Measurements from ENCODE around the gene DIP2A.

DIP2A gene

DNA sequence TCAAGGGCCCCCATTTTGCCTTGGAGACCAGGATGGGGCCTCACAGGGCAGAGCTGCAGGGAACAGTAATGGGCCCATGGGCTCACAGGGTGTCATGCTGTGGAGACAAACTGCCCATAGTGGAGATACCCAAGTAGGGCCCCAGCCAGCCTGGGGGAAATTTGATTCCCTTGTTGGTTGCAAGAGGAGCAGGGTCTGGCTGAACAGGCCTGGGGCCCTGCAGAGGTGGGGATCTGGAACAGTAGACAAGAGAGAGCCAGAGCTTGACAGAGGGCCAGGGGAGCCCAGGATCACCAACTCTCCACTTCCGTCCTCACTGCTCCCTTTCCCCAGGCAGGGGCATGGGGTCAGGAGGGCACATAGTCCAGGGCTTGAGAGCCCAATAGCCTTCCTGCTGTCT, 137.5 kb downstream of the DIP2A start:
- Histone ChIP-seq H3K27me3 (replicated peaks; ENCODE audit: insufficient read depth, low read length) (peaks cover 17% of the 10 kb centered on the region), H3F3A (ENCODE audit: insufficient read depth, low read length) (no peaks in the 10 kb centered on the region), H3K9me3 (replicated peaks; ENCODE audit: insufficient read depth, low read length) (no peaks in the 10 kb centered on the region), H3K4me3 (ENCODE audit: low read length) (no peak overlapping the region), H3K9me2 (replicated peaks; ENCODE audit: insufficient read depth, low read length) (no peaks in the 10 kb centered on the region), H4K20me1 (ENCODE audit: insufficient read depth, low read length) (no peaks in the 10 kb centered on the region), H3K4me2 (ENCODE audit: low read depth, low read length) (no peak overlapping the region), H2AFZ (ENCODE audit: low read length) (no peak overlapping the region), H3K9ac (ENCODE audit: low read length) (no peak overlapping the region), H3K36me3 (replicated peaks; ENCODE audit: insufficient read depth, low read length) (no peaks in the 10 kb centered on the region), H3K4me1 (ENCODE audit: low read length) (no peaks in the 10 kb centered on the region), H3K27ac (ENCODE audit: low read length) (no peak overlapping the region), H3K79me2 (ENCODE audit: low read length) (no peaks in the 10 kb centered on the region)
- DNase-seq: no peak
- TF ChIP-seq EZH2 (optimal IDR thresholded peaks at IDR 0.05; ENCODE audit: low read depth, low read length): no peak
- no peak for TF ChIP-seq EZH2phosphoT487 (IDR thresholded peaks at IDR 0.05; ENCODE audit: low read length)
- no peak for TF ChIP-seq CTCF (IDR thresholded peaks at IDR 0.05; ENCODE audit: low read length)

DNA sequence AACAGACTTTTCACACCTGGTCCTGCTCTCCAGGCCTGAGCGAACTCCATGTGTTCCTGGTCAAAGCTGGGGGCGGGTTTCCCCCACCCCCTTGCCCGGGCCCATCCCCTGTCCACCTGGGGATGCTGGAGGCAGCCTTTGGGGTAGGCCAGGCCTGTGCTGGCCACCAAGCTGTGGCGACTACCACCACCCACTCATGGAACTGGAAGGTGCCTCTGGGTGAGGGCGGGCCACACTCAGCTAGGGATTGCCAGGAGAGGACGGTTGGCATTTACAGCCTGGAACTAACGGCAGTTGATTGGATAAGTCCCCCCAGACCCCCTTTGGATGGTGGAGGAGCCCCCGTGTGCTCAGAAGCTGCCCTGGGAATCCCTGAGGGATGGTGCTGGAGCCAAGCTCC, 138.3 kb downstream of the DIP2A start:
- Histone ChIP-seq H3K79me2 (ENCODE audit: low read length) (no peaks in the 10 kb centered on the region), H4K20me1 (ENCODE audit: insufficient read depth, low read length) (no peaks in the 10 kb centered on the region), H3K4me3 (ENCODE audit: low read length) (no peak overlapping the region), H3K9me2 (replicated peaks; ENCODE audit: insufficient read depth, low read length) (no peaks in the 10 kb centered on the region), H3K9me3 (replicated peaks; ENCODE audit: insufficient read depth, low read length) (no peaks in the 10 kb centered on the region), H2AFZ (ENCODE audit: low read length) (no peak overlapping the region), H3K27ac (ENCODE audit: low read length) (no peak overlapping the region), H3K36me3 (replicated peaks; ENCODE audit: insufficient read depth, low read length) (no peaks in the 10 kb centered on the region), H3K4me1 (ENCODE audit: low read length) (no peaks in the 10 kb centered on the region), H3K27me3 (replicated peaks; ENCODE audit: insufficient read depth, low read length) (peaks cover 17% of the 10 kb centered on the region), H3K4me2 (ENCODE audit: low read depth, low read length) (no peak overlapping the region), H3F3A (ENCODE audit: insufficient read depth, low read length) (no peaks in the 10 kb centered on the region), H3K9ac (ENCODE audit: low read length) (no peak overlapping the region)
- TF ChIP-seq EZH2phosphoT487 (IDR thresholded peaks at IDR 0.05; ENCODE audit: low read length) (no peak), EZH2 (optimal IDR thresholded peaks at IDR 0.05; ENCODE audit: low read depth, low read length) (no peak), CTCF (IDR thresholded peaks at IDR 0.05; ENCODE audit: low read length) (no peak)
- no peak for DNase-seq

DNA sequence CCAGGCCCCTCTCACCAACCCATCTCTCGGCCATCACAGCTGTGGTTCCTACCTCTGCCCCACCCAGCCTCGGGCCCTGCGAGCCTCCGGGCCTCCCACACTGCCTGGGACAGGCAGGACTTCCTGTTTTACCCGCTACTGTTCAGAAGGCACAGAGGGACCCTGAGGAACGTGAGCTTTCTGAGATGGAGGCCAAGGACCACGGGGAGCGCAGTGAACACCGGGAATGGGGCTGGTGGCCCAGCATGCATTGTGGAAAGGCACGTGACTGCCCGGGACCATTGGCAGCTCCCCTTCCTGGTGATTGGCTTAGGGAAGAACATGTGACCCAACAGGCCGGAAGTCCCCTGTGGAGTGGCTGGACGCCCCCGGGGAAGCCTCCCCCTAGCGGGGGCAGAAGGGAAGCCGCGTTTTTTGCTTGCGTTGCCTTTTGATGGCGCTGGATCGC, 139.2 kb downstream of the DIP2A start:
- H2AFZ ChIP-seq (ENCODE audit: low read length): no peak overlapping the region
- no peaks in the 10 kb centered on the region for H3K9me3 ChIP-seq (replicated peaks; ENCODE audit: insufficient read depth, low read length)
- no peak overlapping the region for H3K9ac ChIP-seq (ENCODE audit: low read length)
- no peak overlapping the region for H3K4me2 ChIP-seq (ENCODE audit: low read depth, low read length)
- no peaks in the 10 kb centered on the region for H3K36me3 ChIP-seq (replicated peaks; ENCODE audit: insufficient read depth, low read length)
- TF ChIP-seq EZH2phosphoT487 (IDR thresholded peaks at IDR 0.05; ENCODE audit: low read length): no peak
- no peak for TF ChIP-seq CTCF (IDR thresholded peaks at IDR 0.05; ENCODE audit: low read length)
- no peak for TF ChIP-seq EZH2 (optimal IDR thresholded peaks at IDR 0.05; ENCODE audit: low read depth, low read length)
- H3K4me3 ChIP-seq (ENCODE audit: low read length): no peak overlapping the region
- H3K79me2 ChIP-seq (ENCODE audit: low read length): no peaks in the 10 kb centered on the region
- no peaks in the 10 kb centered on the region for H3K4me1 ChIP-seq (ENCODE audit: low read length)
- no peak for DNase-seq
- no peak overlapping the region for H3K27ac ChIP-seq (ENCODE audit: low read length)
- no peaks in the 10 kb centered on the region for H3K9me2 ChIP-seq (replicated peaks; ENCODE audit: insufficient read depth, low read length)
- H4K20me1 ChIP-seq (ENCODE audit: insufficient read depth, low read length): no peaks in the 10 kb centered on the region
- peaks cover 17% of the 10 kb centered on the region for H3K27me3 ChIP-seq (replicated peaks; ENCODE audit: insufficient read depth, low read length)
- H3F3A ChIP-seq (ENCODE audit: insufficient read depth, low read length): no peaks in the 10 kb centered on the region

Measured in MM.1S (cell line).